ENCODE results near the gene FPR1. TPM values are rescaled to one million over a fixed set of nuclear protein-coding genes. Genes with fewer than 3 reads are reported as not detected.
"Not testable (repeated sequence)": the region's sequence is repeated elsewhere in the genome, so short reads cannot be mapped to it uniquely, and the experiment has no call there.

Gene FPR1
- total RNA-seq, 2 experiments from 2014 or later, result not detected

- TF ChIP-seq, protein P1, sequence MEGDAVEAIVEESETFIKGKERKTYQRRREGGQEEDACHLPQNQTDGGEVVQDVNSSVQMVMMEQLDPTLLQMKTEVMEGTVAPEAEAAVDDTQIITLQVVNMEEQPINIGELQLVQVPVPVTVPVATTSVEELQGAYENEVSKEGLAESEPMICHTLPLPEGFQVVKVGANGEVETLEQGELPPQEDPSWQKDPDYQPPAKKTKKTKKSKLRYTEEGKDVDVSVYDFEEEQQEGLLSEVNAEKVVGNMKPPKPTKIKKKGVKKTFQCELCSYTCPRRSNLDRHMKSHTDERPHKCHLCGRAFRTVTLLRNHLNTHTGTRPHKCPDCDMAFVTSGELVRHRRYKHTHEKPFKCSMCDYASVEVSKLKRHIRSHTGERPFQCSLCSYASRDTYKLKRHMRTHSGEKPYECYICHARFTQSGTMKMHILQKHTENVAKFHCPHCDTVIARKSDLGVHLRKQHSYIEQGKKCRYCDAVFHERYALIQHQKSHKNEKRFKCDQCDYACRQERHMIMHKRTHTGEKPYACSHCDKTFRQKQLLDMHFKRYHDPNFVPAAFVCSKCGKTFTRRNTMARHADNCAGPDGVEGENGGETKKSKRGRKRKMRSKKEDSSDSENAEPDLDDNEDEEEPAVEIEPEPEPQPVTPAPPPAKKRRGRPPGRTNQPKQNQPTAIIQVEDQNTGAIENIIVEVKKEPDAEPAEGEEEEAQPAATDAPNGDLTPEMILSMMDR (IDR thresholded peaks at IDR 0.05), result no peak
- H3K36me3 Mint-ChIP-seq (ENCODE audit: low read depth), result no peaks in the 10 kb centered on the region
- ATAC-seq (no peak), DNase-seq (no peak)
- no peak overlapping the region for H3K4me3 Mint-ChIP-seq
- H3K27ac Mint-ChIP-seq, result no peak overlapping the region
- peaks cover 53% of the 10 kb centered on the region for H3K27me3 Mint-ChIP-seq
- H3K4me1 Mint-ChIP-seq (ENCODE audit: low read depth), result peaks cover 2% of the 10 kb centered on the region
- no peaks in the 10 kb centered on the region for H3K9me3 Mint-ChIP-seq
- intact Hi-C loops (cut with micrococcal nuclease), result no loop called here
- ChIA-PET CTCF (no interaction called here), POLR2A (no interaction called here)
These were observed 28.0 kb upstream of the FPR1 start for GRCh38 chr19:51779703-51780102.

DNA sequence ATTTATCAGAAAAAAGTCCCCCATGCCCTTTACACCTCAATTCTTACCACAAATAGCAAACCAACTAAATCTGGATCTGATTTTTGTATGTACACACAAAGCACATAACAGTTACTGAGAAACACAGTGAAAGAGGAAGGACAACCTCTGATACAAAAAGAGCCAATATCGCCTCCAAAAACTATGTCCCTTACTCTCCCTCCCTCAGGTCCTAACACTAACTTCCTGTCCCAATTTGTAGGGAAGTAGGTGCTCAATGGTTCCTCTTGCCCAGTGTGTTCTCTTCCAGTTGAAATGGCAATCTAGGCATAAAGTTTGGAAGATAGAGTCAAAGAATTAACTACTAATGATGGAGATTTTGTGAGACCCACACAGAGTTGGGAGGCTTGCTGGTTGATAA lies 27.5 kb upstream of the FPR1 start:
- TF ChIP-seq, protein P1 (IDR thresholded peaks at IDR 0.05), result no peak
- Mint-ChIP-seq H3K36me3 (ENCODE audit: low read depth) (no peaks in the 10 kb centered on the region), H3K4me3 (no peak overlapping the region), H3K27ac (no peak overlapping the region), H3K4me1 (ENCODE audit: low read depth) (peaks cover 2% of the 10 kb centered on the region), H3K9me3 (no peaks in the 10 kb centered on the region), H3K27me3 (peaks cover 55% of the 10 kb centered on the region)
- DNase-seq, result no peak
- ATAC-seq, result no peak
- ChIA-PET CTCF (no interaction called here), POLR2A (no interaction called here)
- intact Hi-C loops (cut with micrococcal nuclease), result no loop called here

DNA sequence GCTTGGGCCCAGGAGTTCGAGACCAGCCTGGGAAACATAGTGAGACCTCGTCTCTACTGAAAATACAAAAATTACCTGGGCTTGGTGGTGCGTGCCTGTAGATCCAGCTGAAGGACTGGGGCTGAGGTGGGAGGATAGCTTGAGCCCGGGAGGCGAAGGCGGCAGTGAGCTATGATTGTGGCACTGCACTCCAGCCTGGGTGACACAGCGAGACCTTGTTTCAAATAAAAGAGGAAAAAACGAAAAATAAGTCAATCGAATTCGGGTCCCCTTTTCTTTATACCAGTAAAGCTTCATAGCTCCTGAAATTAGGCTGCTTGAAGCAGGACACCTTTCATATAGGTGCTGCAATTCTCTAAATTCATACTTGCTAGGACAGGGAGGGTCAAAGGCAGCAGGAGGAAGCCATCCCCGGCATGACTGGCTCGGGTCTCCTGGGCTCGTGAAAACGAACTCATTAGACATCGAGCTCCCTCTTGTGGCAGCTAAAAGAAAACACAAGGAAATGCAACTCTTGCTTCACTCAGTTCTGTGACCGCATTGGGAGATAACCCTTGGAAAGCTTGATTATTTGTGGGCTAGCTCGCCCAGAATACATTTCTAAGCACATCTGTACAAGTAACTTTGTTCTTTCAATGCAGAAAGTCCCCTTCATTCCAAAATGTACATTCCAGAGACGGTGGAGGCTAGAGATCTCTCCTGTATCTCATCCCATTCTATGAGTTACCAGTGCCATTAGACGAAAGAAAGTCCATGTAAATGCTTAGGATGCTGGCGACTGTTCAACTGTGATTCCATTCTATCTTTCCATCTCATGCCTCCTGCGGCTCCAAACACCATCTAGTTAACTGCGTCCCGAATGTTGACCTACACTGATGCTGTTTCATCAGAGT lies 26.1 kb upstream of the FPR1 start:
- H3K27ac Mint-ChIP-seq, result no peak overlapping the region
- H3K27me3 Mint-ChIP-seq, result peaks cover 62% of the 10 kb centered on the region
- H3K4me1 Mint-ChIP-seq (ENCODE audit: low read depth), result peaks cover 2% of the 10 kb centered on the region
- ChIA-PET CTCF (interaction anchor here (0.6 to 1.7 kb wide), 31 partner anchors 9 to 460 kb away, joined by 3 to 11 read pairs (median 4); partner anchors contain the start of genes FPR1 and FPR3), POLR2A (interaction anchor here (0.6 to 0.7 kb wide), 4 partner anchors 12 to 1077 kb away, joined by 3 read pairs; no protein-coding TSS in a partner anchor)
- intact Hi-C loops (cut with micrococcal nuclease), result no loop called here
- H3K4me3 Mint-ChIP-seq, result no peak overlapping the region
- no peaks in the 10 kb centered on the region for H3K9me3 Mint-ChIP-seq
- TF ChIP-seq, protein P1 (IDR thresholded peaks at IDR 0.05), result peak; percentile 80
- DNase-seq, result peak; percentile 54
- no peaks in the 10 kb centered on the region for H3K36me3 Mint-ChIP-seq (ENCODE audit: low read depth)
- peak; percentile 60 for ATAC-seq

DNA sequence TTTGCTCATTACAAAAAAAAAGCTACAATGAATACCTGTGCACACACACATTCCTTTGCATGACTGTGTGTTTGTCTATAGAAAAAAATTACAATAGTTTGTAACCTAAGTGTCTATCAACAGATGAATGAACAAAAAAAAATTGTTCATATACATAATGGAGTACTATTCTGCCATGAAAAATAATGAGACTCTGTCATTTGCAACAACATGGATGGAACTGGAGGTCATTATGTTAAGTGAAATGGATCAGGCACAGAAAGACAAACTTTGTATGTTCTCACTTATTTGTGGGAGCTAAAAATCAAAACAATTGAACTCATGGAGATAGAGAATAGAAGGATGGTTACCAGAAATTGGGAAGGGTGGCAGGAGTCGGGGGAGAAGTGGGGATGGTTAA lies 24.9 kb upstream of the FPR1 start:
- H3K4me3 Mint-ChIP-seq; H3K4me1 Mint-ChIP-seq (ENCODE audit: low read depth); ATAC-seq; DNase-seq; H3K27ac Mint-ChIP-seq; H3K9me3 Mint-ChIP-seq; intact Hi-C loops (cut with micrococcal nuclease); POLR2A ChIA-PET; H3K36me3 Mint-ChIP-seq (ENCODE audit: low read depth): not testable (repeated sequence)
- peaks cover 60% of the 10 kb centered on the region for H3K27me3 Mint-ChIP-seq
- CTCF ChIA-PET, result interaction anchor here (1.4 to 1.7 kb wide), 3 partner anchors 22 to 115 kb away, joined by 3 to 5 read pairs (median 4); partner anchors contain the start of gene FPR1

- intact Hi-C loops (cut with micrococcal nuclease), result no loop called here
- Mint-ChIP-seq H3K4me1 (ENCODE audit: low read depth) (peaks cover 2% of the 10 kb centered on the region), H3K9me3 (no peaks in the 10 kb centered on the region), H3K36me3 (ENCODE audit: low read depth) (no peaks in the 10 kb centered on the region), H3K27ac (no peak overlapping the region), H3K4me3 (no peak overlapping the region), H3K27me3 (peaks cover 38% of the 10 kb centered on the region)
- DNase-seq (no peak), ATAC-seq (no peak)
- ChIA-PET POLR2A (no interaction called here), CTCF (no interaction called here)
- TF ChIP-seq, protein P1 (IDR thresholded peaks at IDR 0.05), result no peak
These were observed 21.3 kb upstream of the FPR1 start for GRCh38 chr19:51772977-51773376.
